Prostate gland (tissue), 2 donors: ENCODE measurements around the gene RPS6KA2. TPM values are rescaled to one million over a fixed set of nuclear protein-coding genes. Genes with fewer than 3 reads are reported as not detected.

ENCODE experiments used
- DNase-seq: peaks from one replicate; pipeline ENCODE4 v3.0.0-alpha.2; 2019; ENCODE audit warnings: low spot score
- H3K27ac ChIP-seq, 2 donors: fragments of 200-600 bp; sonication (generic); 2 replicates each; pipeline ENCODE4 v1.5.1; 2017 to 2019
- H3K27me3 ChIP-seq: fragments of 200-600 bp; sonication (generic); replicated peaks from 2 replicates; pipeline ENCODE4 v1.5.1; 2019; ENCODE audit not compliant: insufficient read depth
- H3K36me3 ChIP-seq, 2 donors: fragments of 200-600 bp; sonication (generic); 1 replicate in 1 of 2; 2 replicates in 1 of 2; pipeline versions ENCODE4 v1.5.1 to v1.8.1; 2017 to 2019
- H3K4me1 ChIP-seq: fragments of 200-600 bp; sonication (generic); replicated peaks from 2 replicates; pipeline ENCODE4 v1.5.1; 2019
- H3K4me3 ChIP-seq, 2 donors: fragments of 200-600 bp; sonication (generic); 2 replicates each; pipeline ENCODE4 v1.5.1; 2017 to 2019
- H3K9me3 ChIP-seq: fragments of 200-600 bp; sonication (generic); 2 replicates; pipeline ENCODE4 v1.5.1; 2017
- CTCF ChIP-seq, 4 experiments: fragments of 200-600 bp in 2 of 4; fragments of 450-650 bp in 2 of 4; sonication (generic) in 2 of 4; IDR thresholded peaks; 1 replicate in 3 of 4; 2 replicates in 1 of 4; pipeline ENCODE4 v1.5.1; 2016 to 2019; ENCODE audit warnings: antibody characterized with exemption in 4 of 4, mild to moderate bottlenecking in 2 of 4, moderate library complexity in 2 of 4
- POLR2A ChIP-seq: fragments of 450-650 bp; IDR thresholded peaks from one replicate; pipeline ENCODE4 v1.6.1; 2016; ENCODE audit warnings: antibody characterized with exemption, mild to moderate bottlenecking
- POLR2AphosphoS5 ChIP-seq: sonication (generic); formaldehyde crosslinking; IDR thresholded peaks from one replicate; pipeline ENCODE4 v1.6.1; 2017; ENCODE audit warnings: antibody characterized with exemption
- WGBS: methylation state at CpG from one replicate; pipeline ENCODE4 v1.1.5; 2018; 5-methylcytosine and 5-hydroxymethylcytosine counted together
- intact Hi-C: fragments of 100-400 bp; cut with DNase I; formaldehyde crosslinking; loops from one replicate; pipeline ENCODE4 v1.14.2; 2022
- total RNA-seq, 2 donors: library from RNA; depleted of rRNA; stranded (reverse); fragments of >200 nt; gene quantifications; one replicate each; pipeline ENCODE4 v1.1.0, GENCODE V29; 2016

RPS6KA2 gene
- total RNA-seq, 2 donors from 2014 or later = 32.2 to 44.3 TPM

DNA sequence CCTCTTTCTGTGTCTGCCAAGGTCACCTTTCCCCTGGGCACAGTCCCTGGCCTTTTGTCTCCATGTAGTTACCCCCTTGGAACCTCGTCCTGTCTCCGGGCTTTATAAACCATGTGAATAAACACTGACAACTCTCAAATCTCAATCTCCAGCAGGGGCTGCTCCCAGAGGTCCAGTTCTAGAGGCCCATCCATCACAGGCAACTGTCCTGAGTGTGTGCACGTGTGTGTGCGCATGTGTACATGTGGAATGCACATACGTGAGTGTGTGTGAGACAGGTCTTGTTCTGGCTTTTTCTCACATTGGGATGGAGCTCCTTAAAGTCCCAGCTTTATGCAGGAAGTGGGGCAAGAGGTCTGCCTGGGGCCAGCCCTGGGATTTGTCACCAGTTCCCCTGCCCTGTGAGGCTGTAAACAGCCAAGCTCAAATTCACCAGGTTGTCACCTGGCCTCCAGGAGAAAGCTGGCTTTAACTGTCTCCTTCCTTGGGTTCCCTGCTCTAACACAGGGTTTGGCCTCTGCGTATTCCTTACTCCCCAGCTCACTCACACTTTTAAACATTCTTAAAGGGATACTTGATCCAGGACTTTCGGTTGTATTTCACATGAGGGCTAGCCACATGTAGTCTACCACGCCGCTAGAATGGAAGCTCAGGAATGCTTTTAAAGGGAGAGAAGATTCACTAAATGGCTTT, 83.3 kb downstream of the RPS6KA2 start:
- TF ChIP-seq CTCF (IDR thresholded peaks at IDR 0.05) = no peak
- TF ChIP-seq POLR2A = no peak
- no peak for TF ChIP-seq POLR2AphosphoS5
- intact Hi-C loops = no loop called here
- H3K4me3 ChIP-seq = no peak overlapping the region
- H3K36me3 ChIP-seq = no peaks in the 10 kb centered on the region
- peaks cover 6% of the 10 kb centered on the region for H3K4me1 ChIP-seq
- H3K27ac ChIP-seq = no peak overlapping the region
- 79% methylated on average over 9 of the region's 9 CpGs for WGBS
- H3K9me3 ChIP-seq = no peaks in the 10 kb centered on the region
- H3K27me3 ChIP-seq = no peaks in the 10 kb centered on the region
- no peak for DNase-seq

GRCh38 chr6:166542580-166542912, 84.5 kb downstream of the RPS6KA2 start:
- WGBS = 28% methylated on average over 4 of the region's 4 CpGs
- H3K9me3 ChIP-seq = no peaks in the 10 kb centered on the region
- peaks cover 6% of the 10 kb centered on the region for H3K4me1 ChIP-seq
- no peak for TF ChIP-seq POLR2AphosphoS5
- no peak for TF ChIP-seq POLR2A
- TF ChIP-seq CTCF (IDR thresholded peaks at IDR 0.05) = no peak
- H3K27me3 ChIP-seq = no peaks in the 10 kb centered on the region
- intact Hi-C loops = no loop called here
- DNase-seq = no peak
- H3K27ac ChIP-seq = no peak overlapping the region
- H3K4me3 ChIP-seq = no peak overlapping the region
- H3K36me3 ChIP-seq = no peaks in the 10 kb centered on the region

GRCh38 chr6:166541876-166542579, 85.0 kb downstream of the RPS6KA2 start:
- TF ChIP-seq CTCF (IDR thresholded peaks at IDR 0.05) (no peak), POLR2AphosphoS5 (peak; percentile 15), POLR2A (no peak)

DNA sequence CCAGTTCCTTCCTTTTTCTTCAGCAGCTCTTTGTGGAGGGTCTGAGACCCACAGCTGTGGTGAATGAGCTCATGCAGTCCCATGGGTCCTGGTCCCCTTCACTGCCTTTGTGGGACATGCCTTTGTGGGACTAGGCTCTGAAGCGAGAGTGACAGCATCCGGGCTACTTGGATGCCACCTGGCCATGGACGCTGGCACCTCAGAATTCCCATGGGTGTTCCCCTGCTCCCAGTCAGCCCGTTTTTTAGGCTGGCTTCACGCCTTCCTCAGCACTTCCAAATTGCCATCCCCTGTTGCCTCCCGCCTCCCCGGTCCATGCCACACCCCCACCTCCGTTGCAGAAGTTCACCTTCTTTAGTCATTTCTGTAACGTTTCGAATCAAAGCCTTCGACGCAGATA, 85.7 kb downstream of the RPS6KA2 start:
- Histone ChIP-seq H3K36me3 (no peaks in the 10 kb centered on the region), H3K4me3 (no peak overlapping the region), H3K27ac (no peak overlapping the region), H3K9me3 (no peaks in the 10 kb centered on the region), H3K27me3 (no peaks in the 10 kb centered on the region), H3K4me1 (peaks cover 6% of the 10 kb centered on the region)
- intact Hi-C loops = no loop called here
- TF ChIP-seq POLR2AphosphoS5 = no peak
- no peak for TF ChIP-seq POLR2A
- TF ChIP-seq CTCF (IDR thresholded peaks at IDR 0.05) = no peak
- DNase-seq = no peak
- WGBS = 90% methylated on average over 12 of the region's 12 CpGs

More at GRCh38 chr6:166541876-166542579, 85.0 kb downstream of the RPS6KA2 start:
- H3K36me3 ChIP-seq = no peaks in the 10 kb centered on the region
- H3K4me1 ChIP-seq = peaks cover 6% of the 10 kb centered on the region
- intact Hi-C loops = no loop called here
- H3K27ac ChIP-seq = no peak overlapping the region
- WGBS = 60% methylated on average over 12 of the region's 12 CpGs
- no peak for DNase-seq
- no peaks in the 10 kb centered on the region for H3K9me3 ChIP-seq
- no peak overlapping the region for H3K4me3 ChIP-seq
- H3K27me3 ChIP-seq = no peaks in the 10 kb centered on the region
